Type B pancreatic cell (in vitro differentiated cells): ENCODE measurements around the gene PTPRC. TPM values are rescaled to one million over a fixed set of nuclear protein-coding genes. Genes with fewer than 3 reads are reported as not detected.

Source experiments
- DNase-seq: peaks from one replicate; pipeline ENCODE4 v3.0.0; 2021; ENCODE audit warnings: mixed read lengths; ENCODE audit not compliant: unreplicated experiment; ENCODE audit errors: extremely low spot score
- H3K27ac Mint-ChIP-seq: 2 replicates; pipeline ENCODE4 v1.8.0; 2021; ENCODE audit warnings: mild to moderate bottlenecking, mixed read lengths
- H3K27me3 Mint-ChIP-seq: 2 replicates; pipeline ENCODE4 v1.8.0; 2021; ENCODE audit warnings: mixed read lengths
- H3K36me3 Mint-ChIP-seq: 2 replicates; pipeline ENCODE4 v1.8.0; 2021; ENCODE audit warnings: mixed read lengths
- H3K4me1 Mint-ChIP-seq: one replicate; pipeline ENCODE4 v1.8.0; 2021; ENCODE audit warnings: mixed read lengths; ENCODE audit not compliant: unreplicated experiment
- H3K4me3 Mint-ChIP-seq: 2 replicates; pipeline ENCODE4 v1.8.0; 2021; ENCODE audit warnings: mild to moderate bottlenecking, mixed read lengths
- H3K9me3 Mint-ChIP-seq: 2 replicates; pipeline ENCODE4 v1.8.0; 2021; ENCODE audit warnings: mixed read lengths
- long read RNA-seq: library from polyadenylated mRNA; unstranded; transcript quantifications from one replicate; pipeline ENCODE4 v2.0.0, GENCODE V29; 2020
- total RNA-seq: library from RNA; stranded (reverse); gene quantifications from 2 replicates; pipeline ENCODE4 v1.2.1, GENCODE V29; 2021; ENCODE audit warnings: low replicate concordance
- TF ChIP-seq, protein P1 (sequence below): fragments of 200-600 bp; sonication (generic); conservative IDR thresholded peaks from 2 replicates; pipeline ENCODE4 v1.5.0; 2021; ENCODE audit warnings: antibody characterized with exemption, mild to moderate bottlenecking

PTPRC gene
- not detected in 2 replicates for total RNA-seq
- long read RNA-seq: 0 reads

DNA sequence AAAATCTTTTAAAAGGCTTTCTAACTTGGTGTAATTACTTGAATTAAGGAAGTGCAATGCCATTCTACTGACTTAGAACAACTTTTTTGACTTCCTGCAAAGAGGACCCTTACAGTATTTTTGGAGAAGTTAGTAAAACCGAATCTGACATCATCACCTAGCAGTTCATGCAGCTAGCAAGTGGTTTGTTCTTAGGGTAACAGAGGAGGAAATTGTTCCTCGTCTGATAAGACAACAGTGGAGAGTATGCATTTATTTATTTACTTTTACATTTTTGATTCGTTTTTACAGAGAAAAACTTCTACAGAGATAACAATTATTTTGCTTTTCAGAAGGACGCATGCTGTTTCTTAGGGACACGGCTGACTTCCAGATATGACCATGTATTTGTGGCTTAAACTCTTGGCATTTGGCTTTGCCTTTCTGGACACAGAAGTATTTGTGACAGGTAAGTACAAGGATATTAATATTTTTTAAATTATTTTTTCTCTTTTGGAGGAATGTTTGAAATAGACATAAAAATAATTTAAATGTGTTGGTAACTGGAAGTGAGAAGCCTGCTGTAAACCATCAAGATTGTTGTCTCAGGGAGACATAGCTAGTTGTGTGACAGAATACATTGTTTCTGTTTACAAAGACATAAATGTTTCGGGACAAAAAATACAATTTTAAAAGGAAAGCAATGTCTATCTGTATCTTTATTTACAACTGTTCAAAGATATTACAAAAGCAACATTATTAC is at the start of gene PTPRC:
Gene PTPRC (plus strand): TSS at position 147 of the 742 bp plus-strand sequence. CDS start 229 bp downstream, at position 376.
- Mint-ChIP-seq H3K36me3 (no peaks in the 10 kb centered on the region), H3K27me3 (no peaks in the 10 kb centered on the region), H3K9me3 (no peaks in the 10 kb centered on the region), H3K27ac (no peak within 1 kb of the TSS), H3K4me3 (no peak within 1 kb of the TSS), H3K4me1 (no peaks in the 10 kb centered on the region)
- DNase-seq: no peak
- TF ChIP-seq, protein P1, sequence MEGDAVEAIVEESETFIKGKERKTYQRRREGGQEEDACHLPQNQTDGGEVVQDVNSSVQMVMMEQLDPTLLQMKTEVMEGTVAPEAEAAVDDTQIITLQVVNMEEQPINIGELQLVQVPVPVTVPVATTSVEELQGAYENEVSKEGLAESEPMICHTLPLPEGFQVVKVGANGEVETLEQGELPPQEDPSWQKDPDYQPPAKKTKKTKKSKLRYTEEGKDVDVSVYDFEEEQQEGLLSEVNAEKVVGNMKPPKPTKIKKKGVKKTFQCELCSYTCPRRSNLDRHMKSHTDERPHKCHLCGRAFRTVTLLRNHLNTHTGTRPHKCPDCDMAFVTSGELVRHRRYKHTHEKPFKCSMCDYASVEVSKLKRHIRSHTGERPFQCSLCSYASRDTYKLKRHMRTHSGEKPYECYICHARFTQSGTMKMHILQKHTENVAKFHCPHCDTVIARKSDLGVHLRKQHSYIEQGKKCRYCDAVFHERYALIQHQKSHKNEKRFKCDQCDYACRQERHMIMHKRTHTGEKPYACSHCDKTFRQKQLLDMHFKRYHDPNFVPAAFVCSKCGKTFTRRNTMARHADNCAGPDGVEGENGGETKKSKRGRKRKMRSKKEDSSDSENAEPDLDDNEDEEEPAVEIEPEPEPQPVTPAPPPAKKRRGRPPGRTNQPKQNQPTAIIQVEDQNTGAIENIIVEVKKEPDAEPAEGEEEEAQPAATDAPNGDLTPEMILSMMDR: no peak

DNA sequence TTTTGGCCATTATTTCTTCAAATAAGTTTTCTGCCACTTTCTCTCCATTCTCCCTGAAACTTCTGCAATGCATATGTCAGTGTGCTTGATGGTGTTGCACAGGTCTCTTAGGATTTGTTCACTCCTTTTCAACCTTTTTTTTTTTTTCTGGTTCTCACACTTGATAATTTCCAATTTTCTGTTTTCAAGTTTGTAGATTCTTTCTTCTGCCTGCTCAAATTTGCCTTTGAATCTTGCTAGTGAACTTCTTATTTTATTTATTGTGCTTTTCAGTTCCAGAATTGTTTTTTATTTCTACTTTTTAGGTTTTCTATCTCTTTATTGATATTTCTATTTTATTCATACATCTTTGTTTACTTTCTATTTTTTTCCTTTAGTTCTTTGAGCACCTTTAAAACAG is 48.4 kb upstream of the PTPRC start:
- TF ChIP-seq, protein P1: no peak
- no peaks in the 10 kb centered on the region for H3K9me3 Mint-ChIP-seq
- no peak overlapping the region for H3K27ac Mint-ChIP-seq

GRCh38 chr1:198595765-198596164 is 43.1 kb upstream of the PTPRC start:
- H3K9me3 Mint-ChIP-seq: no peaks in the 10 kb centered on the region
- no peak for DNase-seq
- no peaks in the 10 kb centered on the region for H3K27me3 Mint-ChIP-seq
- no peaks in the 10 kb centered on the region for H3K36me3 Mint-ChIP-seq
- H3K27ac Mint-ChIP-seq: no peak overlapping the region
- H3K4me3 Mint-ChIP-seq: no peak overlapping the region
- H3K4me1 Mint-ChIP-seq: no peaks in the 10 kb centered on the region
- TF ChIP-seq, protein P1: no peak

More for the DNA sequence above, 48.4 kb upstream of the PTPRC start:
- Mint-ChIP-seq H3K36me3 (no peaks in the 10 kb centered on the region), H3K4me1 (no peaks in the 10 kb centered on the region), H3K4me3 (no peak overlapping the region), H3K27me3 (no peaks in the 10 kb centered on the region)
- no peak for DNase-seq

- TF ChIP-seq, protein P1: no peak
- Mint-ChIP-seq H3K4me3 (no peak overlapping the region), H3K4me1 (no peaks in the 10 kb centered on the region), H3K27ac (no peak overlapping the region), H3K9me3 (peaks cover 7% of the 10 kb centered on the region), H3K36me3 (no peaks in the 10 kb centered on the region), H3K27me3 (no peaks in the 10 kb centered on the region)
- DNase-seq: no peak
Observed at GRCh38 chr1:198597690-198598430, 41.0 kb upstream of the PTPRC start.

GRCh38 chr1:198598796-198599321 is 40.0 kb upstream of the PTPRC start:
- Mint-ChIP-seq H3K27ac (no peak overlapping the region), H3K36me3 (no peaks in the 10 kb centered on the region), H3K4me1 (no peaks in the 10 kb centered on the region), H3K9me3 (peaks cover 7% of the 10 kb centered on the region), H3K4me3 (no peak overlapping the region), H3K27me3 (no peaks in the 10 kb centered on the region)
- TF ChIP-seq, protein P1: no peak
- DNase-seq: no peak
